Measurements from ENCODE around the gene ANKDD1B.
"Not testable (repeated sequence)": the region's sequence is repeated elsewhere in the genome, so short reads cannot be mapped to it uniquely, and the experiment has no call there.

The ANKDD1B gene

DNA sequence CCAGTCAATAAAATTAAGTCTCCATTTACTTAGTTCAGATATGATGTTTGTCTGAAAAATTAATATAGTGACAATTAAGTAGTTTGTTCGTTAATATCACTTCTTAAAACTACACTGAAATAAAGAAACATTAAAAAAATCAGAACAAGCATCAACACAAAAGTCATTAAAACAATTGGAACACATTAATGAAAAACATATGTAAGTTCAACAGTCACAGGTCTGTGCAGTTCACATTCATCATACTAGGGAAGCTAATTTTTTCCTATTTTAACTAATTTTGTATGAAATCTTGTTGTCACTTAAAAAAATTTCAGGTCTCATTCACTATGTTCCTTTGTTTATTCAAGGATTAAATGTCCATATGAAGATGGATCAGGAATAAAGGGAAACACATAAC, 83.5 kb downstream of the ANKDD1B start:
- Histone ChIP-seq H3K4me1 (ENCODE audit: control insufficient read depth in 1 of 2, insufficient read depth in 2 of 2, low read length in 2 of 2) (no peaks in the 10 kb centered on the region), H3K36me3 (ENCODE audit: control insufficient read depth in 1 of 2, insufficient read depth in 2 of 2, low read length in 2 of 2) (peaks cover 0 to 19% of the 10 kb centered on the region in 2 donors), H3K4me3 (ENCODE audit: low read depth in 1 of 2, low read length in 2 of 2) (no peak overlapping the region), H3K9ac (ENCODE audit: low read depth in 1 of 2, low read length in 2 of 2) (no peak overlapping the region), H3K27me3 (ENCODE audit: control insufficient read depth in 1 of 2, insufficient read depth in 2 of 2, low read length in 2 of 2) (no peaks in the 10 kb centered on the region), H3K9me3 (ENCODE audit: control insufficient read depth in 1 of 2, low read length in 2 of 2) (no peaks in the 10 kb centered on the region), H3K27ac (ENCODE audit: low read depth, low read length) (no peak overlapping the region)

DNA sequence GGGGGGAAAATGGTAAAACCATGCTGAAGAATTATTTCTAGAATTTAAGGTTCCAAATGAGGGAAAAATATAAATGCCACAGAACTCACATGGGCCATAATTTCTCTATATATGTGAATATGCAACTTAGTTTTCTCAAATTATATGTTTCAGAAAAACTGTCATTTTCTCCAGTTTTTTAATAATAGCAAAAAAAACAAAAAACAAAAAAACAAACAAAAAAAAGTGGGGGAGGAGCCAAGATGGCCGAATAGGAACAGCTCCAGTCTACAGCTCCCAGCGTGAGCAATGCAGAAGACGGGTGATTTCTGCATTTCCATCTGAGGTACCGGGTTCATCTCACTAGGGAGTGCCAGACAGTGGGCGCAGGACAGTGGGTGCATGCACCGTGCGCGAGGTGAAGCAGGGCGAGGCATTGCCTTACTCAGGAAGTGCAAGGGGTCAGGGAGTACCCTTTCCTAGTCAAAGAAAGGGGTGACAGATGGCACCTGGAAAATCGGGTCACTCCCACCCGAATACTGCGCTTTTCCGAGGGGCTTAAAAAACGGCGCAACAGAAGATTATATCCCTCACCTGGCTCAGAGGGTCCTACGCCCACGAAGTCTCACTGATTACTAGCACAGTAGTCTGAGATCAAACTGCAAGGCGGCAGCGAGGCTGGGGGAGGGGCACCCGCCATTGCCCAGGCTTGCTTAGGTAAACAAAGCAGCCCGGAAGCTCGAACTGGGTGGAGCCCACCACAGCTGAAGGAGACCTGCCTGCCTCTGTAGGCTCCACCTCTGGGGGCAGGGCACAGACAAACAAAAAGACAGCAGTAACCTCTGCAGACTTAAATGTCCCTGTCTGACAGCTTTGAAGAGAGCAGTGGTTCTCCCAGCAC, 84.5 kb downstream of the ANKDD1B start:
- H3K36me3 ChIP-seq (ENCODE audit: control insufficient read depth in 1 of 2, insufficient read depth in 2 of 2, low read length in 2 of 2) = peaks cover 0 to 15% of the 10 kb centered on the region in 2 donors
- H3K4me1 ChIP-seq (ENCODE audit: control insufficient read depth in 1 of 2, insufficient read depth in 2 of 2, low read length in 2 of 2); H3K9me3 ChIP-seq (ENCODE audit: control insufficient read depth in 1 of 2, low read length in 2 of 2); H3K27ac ChIP-seq (ENCODE audit: low read depth, low read length); H3K4me3 ChIP-seq (ENCODE audit: low read depth in 1 of 2, low read length in 2 of 2); H3K27me3 ChIP-seq (ENCODE audit: control insufficient read depth in 1 of 2, insufficient read depth in 2 of 2, low read length in 2 of 2); H3K9ac ChIP-seq (ENCODE audit: low read depth in 1 of 2, low read length in 2 of 2): not testable (repeated sequence)

DNA sequence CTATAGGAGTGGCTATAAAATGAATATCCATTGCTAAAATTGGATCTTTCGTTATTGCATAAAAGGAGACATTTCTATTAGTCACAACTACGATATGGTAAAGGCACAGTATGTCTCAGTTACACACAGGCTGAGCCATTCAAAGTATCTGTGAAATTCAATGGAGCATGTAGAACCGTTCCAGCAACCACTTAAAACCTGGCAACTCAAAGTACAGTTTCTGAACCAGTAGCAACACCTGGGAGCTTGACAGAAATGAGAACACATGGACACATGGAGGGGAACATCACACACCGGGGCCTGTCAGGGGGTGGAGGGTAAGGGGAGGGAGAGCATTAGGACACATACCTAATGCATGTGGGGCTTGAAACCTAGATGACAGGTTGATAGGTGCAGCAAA, 90.6 kb downstream of the ANKDD1B start:
- Histone ChIP-seq H3K9me3 (ENCODE audit: control insufficient read depth in 1 of 2, low read length in 2 of 2) (no peaks in the 10 kb centered on the region), H3K36me3 (ENCODE audit: control insufficient read depth in 1 of 2, insufficient read depth in 2 of 2, low read length in 2 of 2) (peaks cover 14% of the 10 kb centered on the region in 2 donors), H3K4me1 (ENCODE audit: control insufficient read depth in 1 of 2, insufficient read depth in 2 of 2, low read length in 2 of 2) (no peaks in the 10 kb centered on the region), H3K27me3 (ENCODE audit: control insufficient read depth in 1 of 2, insufficient read depth in 2 of 2, low read length in 2 of 2) (no peaks in the 10 kb centered on the region), H3K9ac (ENCODE audit: low read depth in 1 of 2, low read length in 2 of 2) (no peak overlapping the region), H3K4me3 (ENCODE audit: low read depth in 1 of 2, low read length in 2 of 2) (no peak overlapping the region), H3K27ac (ENCODE audit: low read depth, low read length) (no peak overlapping the region)

DNA sequence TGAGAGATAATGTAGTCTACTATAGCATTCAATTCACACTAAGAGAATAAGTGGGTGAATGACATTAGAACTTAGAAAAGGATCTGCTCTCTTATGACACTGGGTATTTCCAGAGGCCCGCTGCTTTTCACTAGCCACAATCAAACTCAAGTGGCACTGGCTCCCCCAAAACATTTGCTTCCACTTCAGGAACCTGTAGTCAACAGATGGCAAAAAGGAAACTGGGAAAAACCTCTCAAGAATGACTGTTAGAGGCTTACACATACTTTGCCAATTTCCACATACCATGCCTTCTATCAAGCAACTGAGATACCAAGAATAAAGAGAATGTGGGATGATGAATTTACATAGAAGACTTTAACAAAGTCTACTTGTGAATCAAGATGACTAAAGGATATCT, 94.8 kb downstream of the ANKDD1B start:
- Histone ChIP-seq H3K9me3 (ENCODE audit: control insufficient read depth in 1 of 2, low read length in 2 of 2) (no peaks in the 10 kb centered on the region), H3K36me3 (ENCODE audit: control insufficient read depth in 1 of 2, insufficient read depth in 2 of 2, low read length in 2 of 2) (peaks cover 14 to 28% of the 10 kb centered on the region in 2 donors), H3K27me3 (ENCODE audit: control insufficient read depth in 1 of 2, insufficient read depth in 2 of 2, low read length in 2 of 2) (no peaks in the 10 kb centered on the region), H3K4me1 (ENCODE audit: control insufficient read depth in 1 of 2, insufficient read depth in 2 of 2, low read length in 2 of 2) (no peaks in the 10 kb centered on the region), H3K27ac (ENCODE audit: low read depth, low read length) (no peak overlapping the region), H3K9ac (ENCODE audit: low read depth in 1 of 2, low read length in 2 of 2) (no peak overlapping the region), H3K4me3 (ENCODE audit: low read depth in 1 of 2, low read length in 2 of 2) (no peak overlapping the region)

DNA sequence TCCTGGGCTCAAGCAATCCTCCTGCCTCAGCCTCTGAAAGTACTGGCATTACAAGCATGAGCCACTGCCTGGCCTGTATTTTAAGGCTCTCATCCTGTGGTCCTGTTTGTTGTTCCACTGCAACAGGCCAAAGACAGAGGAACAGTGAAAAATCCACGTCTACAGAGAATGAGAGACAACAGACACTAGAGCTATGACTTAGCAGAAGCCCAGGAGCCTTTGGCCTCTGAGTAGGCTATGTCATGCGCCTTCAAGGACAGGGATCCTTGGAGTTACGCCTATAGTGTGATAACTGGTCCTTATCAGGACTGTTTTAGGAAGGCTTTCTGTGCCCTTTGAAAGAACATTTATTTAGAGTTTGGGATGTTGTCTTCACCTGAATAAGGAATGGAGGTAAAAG, 95.5 kb downstream of the ANKDD1B start:
- no peaks in the 10 kb centered on the region for H3K9me3 ChIP-seq (ENCODE audit: control insufficient read depth in 1 of 2, low read length in 2 of 2)
- H3K27me3 ChIP-seq (ENCODE audit: control insufficient read depth in 1 of 2, insufficient read depth in 2 of 2, low read length in 2 of 2) = no peaks in the 10 kb centered on the region
- no peak overlapping the region for H3K4me3 ChIP-seq (ENCODE audit: low read depth in 1 of 2, low read length in 2 of 2)
- H3K9ac ChIP-seq (ENCODE audit: low read depth in 1 of 2, low read length in 2 of 2) = no peak overlapping the region
- no peak overlapping the region for H3K27ac ChIP-seq (ENCODE audit: low read depth, low read length)
- peaks cover 12 to 26% of the 10 kb centered on the region in 2 donors for H3K36me3 ChIP-seq (ENCODE audit: control insufficient read depth in 1 of 2, insufficient read depth in 2 of 2, low read length in 2 of 2)
- no peaks in the 10 kb centered on the region for H3K4me1 ChIP-seq (ENCODE audit: control insufficient read depth in 1 of 2, insufficient read depth in 2 of 2, low read length in 2 of 2)

DNA sequence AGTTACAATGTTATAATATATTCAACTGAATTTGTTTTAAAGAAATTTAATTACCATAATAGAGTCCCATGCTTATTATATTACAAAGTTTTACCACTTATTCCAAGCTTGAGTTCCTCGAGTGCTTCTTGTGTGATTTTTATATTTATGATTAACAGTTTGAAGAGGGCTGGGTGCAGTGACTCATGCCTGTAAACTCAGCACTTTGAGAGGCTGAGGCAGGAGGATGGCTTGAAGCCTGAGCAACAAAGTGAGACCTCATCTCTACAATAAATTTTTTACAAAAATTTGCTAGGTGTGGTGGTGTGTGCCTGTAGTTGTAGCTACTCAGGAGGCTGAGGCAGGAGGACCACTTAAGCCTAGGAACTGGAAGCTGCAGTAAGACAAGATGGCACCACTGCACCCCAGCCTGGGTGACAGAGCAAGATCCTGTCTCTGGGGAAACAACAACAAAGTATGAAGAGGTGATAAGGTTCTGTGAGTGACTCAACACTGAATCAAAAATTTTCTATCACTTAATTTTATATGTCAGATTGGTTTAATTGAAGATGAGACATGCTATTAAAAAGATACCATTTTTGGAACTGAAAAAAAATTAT, 96.8 kb downstream of the ANKDD1B start:
- no peaks in the 10 kb centered on the region for H3K27me3 ChIP-seq (ENCODE audit: control insufficient read depth in 1 of 2, insufficient read depth in 2 of 2, low read length in 2 of 2)
- H3K9me3 ChIP-seq (ENCODE audit: control insufficient read depth in 1 of 2, low read length in 2 of 2) = no peaks in the 10 kb centered on the region
- no peak overlapping the region for H3K27ac ChIP-seq (ENCODE audit: low read depth, low read length)
- no peak overlapping the region for H3K4me3 ChIP-seq (ENCODE audit: low read depth in 1 of 2, low read length in 2 of 2)
- peaks cover 2 to 15% of the 10 kb centered on the region in 2 donors for H3K36me3 ChIP-seq (ENCODE audit: control insufficient read depth in 1 of 2, insufficient read depth in 2 of 2, low read length in 2 of 2)
- no peak overlapping the region for H3K9ac ChIP-seq (ENCODE audit: low read depth in 1 of 2, low read length in 2 of 2)
- no peaks in the 10 kb centered on the region for H3K4me1 ChIP-seq (ENCODE audit: control insufficient read depth in 1 of 2, insufficient read depth in 2 of 2, low read length in 2 of 2)

DNA sequence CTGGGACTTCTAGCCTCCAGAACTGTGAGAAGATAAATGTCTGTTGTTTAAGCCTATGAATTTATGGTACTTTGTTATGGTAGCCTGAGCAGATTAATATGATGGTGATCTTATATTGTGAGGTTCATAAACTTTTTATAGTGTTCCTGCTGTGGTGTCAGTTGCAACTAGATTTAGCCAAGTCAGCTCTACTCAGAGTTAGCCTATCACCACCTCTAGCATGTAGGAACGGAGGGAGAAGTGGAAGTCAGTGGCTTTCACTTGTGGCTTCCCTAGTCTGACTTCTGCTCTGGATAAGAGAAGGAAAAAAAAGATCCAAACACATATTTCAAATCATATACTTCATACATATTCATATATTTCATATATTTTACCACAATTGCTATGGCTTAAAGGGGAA, 99.4 kb downstream of the ANKDD1B start:
- H3K27ac ChIP-seq (ENCODE audit: low read depth, low read length) = no peak overlapping the region

DNA sequence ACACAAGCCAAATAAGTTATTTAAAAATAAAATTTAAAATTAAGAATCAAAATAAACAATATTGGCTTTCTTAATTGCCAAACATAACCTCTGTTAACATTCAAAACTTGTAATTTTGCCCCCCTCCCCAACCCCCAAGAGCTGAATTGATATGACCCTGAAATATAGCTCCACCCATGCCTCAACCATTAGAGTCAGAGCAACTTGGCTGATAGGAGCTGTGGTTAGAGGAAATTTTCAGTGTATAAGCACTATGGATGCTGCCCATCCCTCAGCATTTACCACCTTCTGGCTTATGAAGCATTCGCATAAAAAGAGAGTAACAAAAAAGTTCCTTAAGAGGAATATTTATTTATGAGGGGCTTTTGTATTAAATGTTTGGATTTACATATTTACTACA, 99.9 kb downstream of the ANKDD1B start:
- Histone ChIP-seq H3K4me3 (ENCODE audit: low read depth in 1 of 2, low read length in 2 of 2) (no peak overlapping the region), H3K4me1 (ENCODE audit: control insufficient read depth in 1 of 2, insufficient read depth in 2 of 2, low read length in 2 of 2) (peaks cover 6 to 8% of the 10 kb centered on the region in 2 donors)

More for the DNA sequence above, 99.4 kb downstream of the ANKDD1B start:
- H3K36me3 ChIP-seq (ENCODE audit: control insufficient read depth in 1 of 2, insufficient read depth in 2 of 2, low read length in 2 of 2) = peaks cover 0 to 20% of the 10 kb centered on the region in 2 donors
- H3K4me3 ChIP-seq (ENCODE audit: low read depth in 1 of 2, low read length in 2 of 2) = no peak overlapping the region
- peaks cover under 1 to 3% of the 10 kb centered on the region in 2 donors for H3K4me1 ChIP-seq (ENCODE audit: control insufficient read depth in 1 of 2, insufficient read depth in 2 of 2, low read length in 2 of 2)
- no peak overlapping the region for H3K9ac ChIP-seq (ENCODE audit: low read depth in 1 of 2, low read length in 2 of 2)
- no peaks in the 10 kb centered on the region for H3K27me3 ChIP-seq (ENCODE audit: control insufficient read depth in 1 of 2, insufficient read depth in 2 of 2, low read length in 2 of 2)
- H3K9me3 ChIP-seq (ENCODE audit: control insufficient read depth in 1 of 2, low read length in 2 of 2) = no peaks in the 10 kb centered on the region

DNA sequence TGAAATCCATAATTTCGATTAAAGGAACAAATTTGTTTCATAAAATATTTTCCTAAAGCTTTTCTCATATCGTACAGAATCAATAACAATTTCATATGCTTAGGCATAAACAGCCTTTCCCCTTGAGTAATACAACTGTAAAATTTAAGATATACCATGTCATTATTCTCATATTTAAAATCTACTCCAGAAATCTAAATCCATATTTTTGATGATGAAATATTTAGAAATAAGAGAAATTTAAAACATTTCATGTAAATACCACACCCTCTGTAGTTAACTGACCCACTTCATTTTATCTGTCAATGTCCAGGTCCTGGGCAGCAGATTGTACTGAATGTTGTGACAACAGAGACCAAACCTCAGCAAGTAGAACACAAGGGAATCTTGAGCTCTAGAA, 100.8 kb downstream of the ANKDD1B start:
- H3K36me3 ChIP-seq (ENCODE audit: control insufficient read depth in 1 of 2, insufficient read depth in 2 of 2, low read length in 2 of 2) = peaks cover 0 to 20% of the 10 kb centered on the region in 2 donors
- H3K4me3 ChIP-seq (ENCODE audit: low read depth in 1 of 2, low read length in 2 of 2) = no peak overlapping the region
- H3K27ac ChIP-seq (ENCODE audit: low read depth, low read length) = no peak overlapping the region

More for the DNA sequence above, 99.9 kb downstream of the ANKDD1B start:
- Histone ChIP-seq H3K27me3 (ENCODE audit: control insufficient read depth in 1 of 2, insufficient read depth in 2 of 2, low read length in 2 of 2) (no peaks in the 10 kb centered on the region), H3K9me3 (ENCODE audit: control insufficient read depth in 1 of 2, low read length in 2 of 2) (no peaks in the 10 kb centered on the region), H3K27ac (ENCODE audit: low read depth, low read length) (no peak overlapping the region), H3K9ac (ENCODE audit: low read depth in 1 of 2, low read length in 2 of 2) (no peak overlapping the region), H3K36me3 (ENCODE audit: control insufficient read depth in 1 of 2, insufficient read depth in 2 of 2, low read length in 2 of 2) (peaks cover 0 to 20% of the 10 kb centered on the region in 2 donors)

DNA sequence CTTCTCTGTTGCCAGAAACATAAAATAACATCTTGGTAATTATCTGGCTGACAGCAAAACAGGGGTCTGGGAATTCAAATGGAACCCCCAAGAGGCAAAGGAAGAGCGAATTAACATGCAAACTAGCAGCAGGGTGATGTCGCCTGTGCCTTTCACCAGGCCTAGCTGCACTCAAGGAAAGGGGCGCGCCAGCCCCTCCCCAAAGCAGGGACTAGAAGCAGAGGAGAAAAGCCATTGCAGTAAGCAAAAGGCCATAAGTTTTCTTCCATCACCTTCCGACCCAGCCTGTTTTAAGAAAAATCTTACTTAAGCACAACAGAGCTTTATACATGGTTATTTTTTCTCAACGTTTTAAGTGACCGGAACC, 105.4 kb downstream of the ANKDD1B start:
- Histone ChIP-seq H3K36me3 (ENCODE audit: control insufficient read depth in 1 of 2, insufficient read depth in 2 of 2, low read length in 2 of 2) (peaks cover 0 to 5% of the 10 kb centered on the region in 2 donors), H3K9ac (ENCODE audit: low read depth in 1 of 2, low read length in 2 of 2) (peak overlapping the region; percentile 71 to 94), H3K4me3 (ENCODE audit: low read depth in 1 of 2, low read length in 2 of 2) (peak overlapping the region; percentile 99 to 100), H3K9me3 (ENCODE audit: control insufficient read depth in 1 of 2, low read length in 2 of 2) (no peaks in the 10 kb centered on the region), H3K27me3 (ENCODE audit: control insufficient read depth in 1 of 2, insufficient read depth in 2 of 2, low read length in 2 of 2) (no peaks in the 10 kb centered on the region), H3K27ac (ENCODE audit: low read depth, low read length) (no peak overlapping the region), H3K4me1 (ENCODE audit: control insufficient read depth in 1 of 2, insufficient read depth in 2 of 2, low read length in 2 of 2) (peaks cover 10 to 15% of the 10 kb centered on the region in 2 donors)

More for the DNA sequence above, 100.8 kb downstream of the ANKDD1B start:
- H3K4me1 ChIP-seq (ENCODE audit: control insufficient read depth in 1 of 2, insufficient read depth in 2 of 2, low read length in 2 of 2) = peaks cover 10 to 15% of the 10 kb centered on the region in 2 donors
- H3K9ac ChIP-seq (ENCODE audit: low read depth in 1 of 2, low read length in 2 of 2) = no peak overlapping the region
- H3K27me3 ChIP-seq (ENCODE audit: control insufficient read depth in 1 of 2, insufficient read depth in 2 of 2, low read length in 2 of 2) = no peaks in the 10 kb centered on the region
- no peaks in the 10 kb centered on the region for H3K9me3 ChIP-seq (ENCODE audit: control insufficient read depth in 1 of 2, low read length in 2 of 2)
